ENCODE results near the gene DSE. TPM values are rescaled to one million over a fixed set of nuclear protein-coding genes. Genes with fewer than 3 reads are reported as not detected.

Gene DSE
- polyA plus RNA-seq, 1 donor from 2014 or later, result 15.0 TPM

DNA sequence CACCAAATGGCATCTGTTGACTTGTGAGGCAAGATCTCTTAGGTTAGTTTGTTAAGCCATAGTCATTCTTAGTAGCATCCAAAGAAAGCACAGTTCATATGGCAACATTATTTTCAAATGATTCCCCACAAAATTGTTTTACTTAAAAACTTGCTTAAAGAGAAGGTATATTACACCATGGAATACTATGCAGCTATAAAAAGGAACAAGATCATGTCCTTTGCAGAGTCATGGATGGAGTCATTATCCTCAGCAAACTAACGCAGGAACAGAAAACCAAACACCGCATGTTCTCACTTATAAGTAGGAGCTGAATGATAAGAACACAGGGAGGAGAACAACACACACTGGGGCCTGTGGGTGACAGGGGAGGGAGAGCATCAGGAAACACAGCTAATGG is 10.9 kb upstream of the DSE start:
- Histone ChIP-seq H3K9me3 (ENCODE audit: low read length) (no peaks in the 10 kb centered on the region), H3K9ac (ENCODE audit: low read length) (no peak overlapping the region), H2AFZ (ENCODE audit: low read depth, low read length) (no peak overlapping the region), H3K27me3 (ENCODE audit: insufficient read depth, low read depth, low read length) (no peaks in the 10 kb centered on the region), H3K27ac (ENCODE audit: low read length) (no peak overlapping the region), H3K36me3 (ENCODE audit: insufficient read depth, low read length) (no peaks in the 10 kb centered on the region), H3K9me2 (ENCODE audit: insufficient read depth, low read length) (no peaks in the 10 kb centered on the region), H4K20me1 (ENCODE audit: insufficient read depth) (no peaks in the 10 kb centered on the region), H3K4me2 (ENCODE audit: low read length) (no peak overlapping the region), H3F3A (ENCODE audit: insufficient read depth, low read length, poor library complexity, severe bottlenecking) (no peaks in the 10 kb centered on the region), H3K4me3 (ENCODE audit: low read length) (no peak overlapping the region), H3K79me2 (replicated peaks; ENCODE audit: insufficient read depth, low read length) (no peaks in the 10 kb centered on the region)
- TF ChIP-seq SMC3 (conservative IDR thresholded peaks at IDR 0.05; ENCODE audit: poor library complexity) (no peak), TAF1 (IDR thresholded peaks at IDR 0.05; ENCODE audit: low read depth) (no peak), EZH2 (IDR thresholded peaks at IDR 0.05; ENCODE audit: borderline replicate concordance, insufficient read depth, low read length, poor library complexity, severe bottlenecking) (no peak), MXI1 (conservative IDR thresholded peaks at IDR 0.05; ENCODE audit: poor library complexity, severe bottlenecking) (no peak), EP300 (conservative IDR thresholded peaks at IDR 0.05; ENCODE audit: poor library complexity, severe bottlenecking) (no peak), RAD21 (conservative IDR thresholded peaks at IDR 0.05) (no peak), CTCF (IDR thresholded peaks at IDR 0.05; ENCODE audit: poor library complexity, severe bottlenecking) (no peak), POLR2AphosphoS5 (IDR thresholded peaks at IDR 0.05) (no peak)
- TF ChIP-seq, protein P1, sequence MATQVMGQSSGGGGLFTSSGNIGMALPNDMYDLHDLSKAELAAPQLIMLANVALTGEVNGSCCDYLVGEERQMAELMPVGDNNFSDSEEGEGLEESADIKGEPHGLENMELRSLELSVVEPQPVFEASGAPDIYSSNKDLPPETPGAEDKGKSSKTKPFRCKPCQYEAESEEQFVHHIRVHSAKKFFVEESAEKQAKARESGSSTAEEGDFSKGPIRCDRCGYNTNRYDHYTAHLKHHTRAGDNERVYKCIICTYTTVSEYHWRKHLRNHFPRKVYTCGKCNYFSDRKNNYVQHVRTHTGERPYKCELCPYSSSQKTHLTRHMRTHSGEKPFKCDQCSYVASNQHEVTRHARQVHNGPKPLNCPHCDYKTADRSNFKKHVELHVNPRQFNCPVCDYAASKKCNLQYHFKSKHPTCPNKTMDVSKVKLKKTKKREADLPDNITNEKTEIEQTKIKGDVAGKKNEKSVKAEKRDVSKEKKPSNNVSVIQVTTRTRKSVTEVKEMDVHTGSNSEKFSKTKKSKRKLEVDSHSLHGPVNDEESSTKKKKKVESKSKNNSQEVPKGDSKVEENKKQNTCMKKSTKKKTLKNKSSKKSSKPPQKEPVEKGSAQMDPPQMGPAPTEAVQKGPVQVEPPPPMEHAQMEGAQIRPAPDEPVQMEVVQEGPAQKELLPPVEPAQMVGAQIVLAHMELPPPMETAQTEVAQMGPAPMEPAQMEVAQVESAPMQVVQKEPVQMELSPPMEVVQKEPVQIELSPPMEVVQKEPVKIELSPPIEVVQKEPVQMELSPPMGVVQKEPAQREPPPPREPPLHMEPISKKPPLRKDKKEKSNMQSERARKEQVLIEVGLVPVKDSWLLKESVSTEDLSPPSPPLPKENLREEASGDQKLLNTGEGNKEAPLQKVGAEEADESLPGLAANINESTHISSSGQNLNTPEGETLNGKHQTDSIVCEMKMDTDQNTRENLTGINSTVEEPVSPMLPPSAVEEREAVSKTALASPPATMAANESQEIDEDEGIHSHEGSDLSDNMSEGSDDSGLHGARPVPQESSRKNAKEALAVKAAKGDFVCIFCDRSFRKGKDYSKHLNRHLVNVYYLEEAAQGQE (IDR thresholded peaks at IDR 0.05; ENCODE audit: borderline replicate concordance), result no peak

GRCh38 chr6:116362276-116362675 is 8.5 kb upstream of the DSE start:
- Histone ChIP-seq H3K9ac (ENCODE audit: low read length) (no peak overlapping the region), H3K79me2 (replicated peaks; ENCODE audit: insufficient read depth, low read length) (no peaks in the 10 kb centered on the region), H4K20me1 (ENCODE audit: insufficient read depth) (no peaks in the 10 kb centered on the region), H3K27me3 (ENCODE audit: insufficient read depth, low read depth, low read length) (no peaks in the 10 kb centered on the region), H3K27ac (ENCODE audit: low read length) (no peak overlapping the region), H3K4me3 (ENCODE audit: low read length) (no peak overlapping the region), H3K4me2 (ENCODE audit: low read length) (no peak overlapping the region), H3K36me3 (ENCODE audit: insufficient read depth, low read length) (no peaks in the 10 kb centered on the region), H3K9me2 (ENCODE audit: insufficient read depth, low read length) (no peaks in the 10 kb centered on the region), H3F3A (ENCODE audit: insufficient read depth, low read length, poor library complexity, severe bottlenecking) (no peaks in the 10 kb centered on the region), H2AFZ (ENCODE audit: low read depth, low read length) (no peak overlapping the region), H3K9me3 (ENCODE audit: low read length) (no peaks in the 10 kb centered on the region)
- TF ChIP-seq EZH2 (IDR thresholded peaks at IDR 0.05; ENCODE audit: borderline replicate concordance, insufficient read depth, low read length, poor library complexity, severe bottlenecking) (no peak), CTCF (IDR thresholded peaks at IDR 0.05; ENCODE audit: poor library complexity, severe bottlenecking) (no peak), RAD21 (conservative IDR thresholded peaks at IDR 0.05) (no peak), TAF1 (IDR thresholded peaks at IDR 0.05; ENCODE audit: low read depth) (no peak), MXI1 (conservative IDR thresholded peaks at IDR 0.05; ENCODE audit: poor library complexity, severe bottlenecking) (no peak), SMC3 (conservative IDR thresholded peaks at IDR 0.05; ENCODE audit: poor library complexity) (no peak), POLR2AphosphoS5 (IDR thresholded peaks at IDR 0.05) (no peak), EP300 (conservative IDR thresholded peaks at IDR 0.05; ENCODE audit: poor library complexity, severe bottlenecking) (no peak)
- TF ChIP-seq, protein P1 (IDR thresholded peaks at IDR 0.05; ENCODE audit: borderline replicate concordance), result no peak

Measured in neural cell (in vitro differentiated cells).